ENCODE measurements around the gene MOCS1.

DNA sequence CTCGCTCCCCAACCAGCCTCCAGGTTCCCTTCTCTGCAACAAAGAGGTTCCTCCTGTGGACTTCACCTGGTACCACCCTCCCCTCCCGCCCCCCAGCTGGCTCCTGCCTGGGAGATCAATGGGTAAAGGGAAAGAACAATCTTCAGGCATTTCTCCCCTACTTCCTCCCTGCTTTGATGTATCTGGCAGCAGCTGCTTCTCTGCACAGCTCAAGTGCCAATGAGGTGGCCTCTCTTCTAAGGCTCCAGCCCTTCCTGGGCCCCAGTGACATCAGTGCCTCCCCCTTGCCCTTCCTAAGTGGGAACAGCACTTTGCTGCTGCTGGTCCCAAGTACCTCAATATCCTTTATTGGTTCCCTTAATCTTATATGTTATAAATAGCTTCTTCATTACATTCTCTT lies 23.5 kb downstream of the MOCS1 start:
- no peak for TF ChIP-seq CTCF (IDR thresholded peaks at IDR 0.05; ENCODE audit: low read depth, low read length, poor library complexity, severe bottlenecking)
- TF ChIP-seq EZH2phosphoT487 (IDR thresholded peaks at IDR 0.05; ENCODE audit: borderline replicate concordance, low read length) = no peak
